ENCODE results near the gene TMEM131.

Gene TMEM131

DNA sequence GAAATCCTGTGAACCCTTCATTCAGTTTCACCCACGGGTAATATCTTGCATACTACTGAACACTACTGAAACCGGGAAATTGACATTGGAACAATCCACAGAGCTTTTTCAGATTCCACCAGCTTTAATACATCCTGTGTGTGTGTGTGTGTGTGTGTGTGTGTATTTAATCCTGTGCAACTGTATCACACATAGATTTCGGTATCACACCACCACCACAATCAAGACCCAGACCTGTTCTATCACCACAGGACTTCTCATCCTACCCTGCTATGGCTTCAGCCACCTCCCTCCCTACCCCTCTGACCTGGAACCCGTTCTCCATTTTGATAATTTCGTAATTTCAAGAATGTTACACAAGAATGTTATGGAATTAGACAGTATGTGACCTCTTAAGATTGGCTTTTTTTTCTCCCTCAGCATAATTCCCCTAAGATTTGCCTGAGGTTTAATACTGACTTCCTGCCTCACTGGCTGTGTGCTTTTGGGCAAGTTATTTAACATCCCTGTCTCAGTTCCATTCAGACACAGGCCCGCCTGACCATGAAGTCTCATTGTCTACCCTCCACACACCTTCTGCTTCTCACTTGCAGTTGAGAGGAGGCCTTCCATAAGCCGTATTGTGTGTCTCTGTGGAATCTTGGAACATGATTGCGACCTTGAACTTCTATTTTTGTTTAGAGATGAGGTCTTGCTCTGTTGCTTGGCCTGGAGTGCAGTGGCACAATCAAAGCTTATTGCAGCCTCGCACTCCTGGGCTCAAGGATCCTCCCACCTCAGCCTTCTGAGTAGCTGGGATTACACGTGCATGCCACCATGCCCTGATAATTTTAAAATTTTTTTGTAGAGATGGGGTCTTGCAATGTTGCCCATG, 14.4 kb upstream of the TMEM131 start:
- DNase-seq (ENCODE audit: low spot score), result no peak
- in situ Hi-C loops (cut with MboI; ENCODE audit: low pct_unique_long_range_greater_than_20kb, low sequenced_read_pairs, unreplicated experiment), result no loop called here
- TF ChIP-seq, protein P1, sequence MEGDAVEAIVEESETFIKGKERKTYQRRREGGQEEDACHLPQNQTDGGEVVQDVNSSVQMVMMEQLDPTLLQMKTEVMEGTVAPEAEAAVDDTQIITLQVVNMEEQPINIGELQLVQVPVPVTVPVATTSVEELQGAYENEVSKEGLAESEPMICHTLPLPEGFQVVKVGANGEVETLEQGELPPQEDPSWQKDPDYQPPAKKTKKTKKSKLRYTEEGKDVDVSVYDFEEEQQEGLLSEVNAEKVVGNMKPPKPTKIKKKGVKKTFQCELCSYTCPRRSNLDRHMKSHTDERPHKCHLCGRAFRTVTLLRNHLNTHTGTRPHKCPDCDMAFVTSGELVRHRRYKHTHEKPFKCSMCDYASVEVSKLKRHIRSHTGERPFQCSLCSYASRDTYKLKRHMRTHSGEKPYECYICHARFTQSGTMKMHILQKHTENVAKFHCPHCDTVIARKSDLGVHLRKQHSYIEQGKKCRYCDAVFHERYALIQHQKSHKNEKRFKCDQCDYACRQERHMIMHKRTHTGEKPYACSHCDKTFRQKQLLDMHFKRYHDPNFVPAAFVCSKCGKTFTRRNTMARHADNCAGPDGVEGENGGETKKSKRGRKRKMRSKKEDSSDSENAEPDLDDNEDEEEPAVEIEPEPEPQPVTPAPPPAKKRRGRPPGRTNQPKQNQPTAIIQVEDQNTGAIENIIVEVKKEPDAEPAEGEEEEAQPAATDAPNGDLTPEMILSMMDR (IDR thresholded peaks at IDR 0.05; ENCODE audit: extremely low read depth, insufficient read depth, missing control alignments), result no peak

DNA sequence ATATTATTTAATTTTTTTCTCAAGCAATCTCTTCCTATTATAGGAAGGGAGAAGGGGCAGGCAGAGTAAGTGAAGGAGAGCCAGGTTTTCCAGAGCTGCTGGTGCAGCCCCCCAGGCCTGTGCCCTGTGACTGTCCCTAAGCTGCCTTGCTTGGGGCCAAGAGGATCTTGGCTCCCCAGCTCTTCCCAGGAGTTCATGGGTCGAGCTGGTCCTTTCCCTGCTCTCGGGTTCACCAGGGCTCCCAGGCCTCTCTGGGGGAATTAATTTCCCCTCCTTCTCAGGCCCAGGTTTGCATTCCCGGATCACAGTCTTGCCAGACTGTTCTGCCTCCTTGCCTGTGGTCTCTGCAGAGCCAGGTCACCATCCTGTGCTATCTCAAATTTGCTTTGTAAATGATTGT, 12.7 kb upstream of the TMEM131 start:
- in situ Hi-C loops (cut with MboI; ENCODE audit: low pct_unique_long_range_greater_than_20kb, low sequenced_read_pairs, unreplicated experiment), result no loop called here
- no peak for DNase-seq (ENCODE audit: low spot score)
- TF ChIP-seq, protein P1 (IDR thresholded peaks at IDR 0.05; ENCODE audit: extremely low read depth, insufficient read depth, missing control alignments), result no peak

DNA sequence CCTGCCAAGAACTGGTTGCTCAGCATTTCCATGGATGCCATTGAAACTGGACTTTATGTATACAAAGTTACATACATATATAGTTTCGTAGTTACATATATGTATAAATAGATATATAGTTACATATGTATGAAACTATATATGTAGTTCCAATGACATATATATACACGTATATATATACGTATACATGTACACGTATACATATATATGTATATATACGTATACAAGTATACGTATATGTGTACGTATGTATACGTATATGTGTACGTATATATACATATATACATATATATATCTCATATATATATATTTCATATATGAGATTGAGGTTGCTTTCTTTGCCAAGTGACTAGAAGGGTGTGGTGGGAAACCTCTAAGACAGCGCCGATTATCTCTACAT, 10.6 kb upstream of the TMEM131 start:
- no peak for DNase-seq (ENCODE audit: low spot score)
- TF ChIP-seq, protein P1 (IDR thresholded peaks at IDR 0.05; ENCODE audit: extremely low read depth, insufficient read depth, missing control alignments), result no peak
- in situ Hi-C loops (cut with MboI; ENCODE audit: low pct_unique_long_range_greater_than_20kb, low sequenced_read_pairs, unreplicated experiment), result no loop called here

DNA sequence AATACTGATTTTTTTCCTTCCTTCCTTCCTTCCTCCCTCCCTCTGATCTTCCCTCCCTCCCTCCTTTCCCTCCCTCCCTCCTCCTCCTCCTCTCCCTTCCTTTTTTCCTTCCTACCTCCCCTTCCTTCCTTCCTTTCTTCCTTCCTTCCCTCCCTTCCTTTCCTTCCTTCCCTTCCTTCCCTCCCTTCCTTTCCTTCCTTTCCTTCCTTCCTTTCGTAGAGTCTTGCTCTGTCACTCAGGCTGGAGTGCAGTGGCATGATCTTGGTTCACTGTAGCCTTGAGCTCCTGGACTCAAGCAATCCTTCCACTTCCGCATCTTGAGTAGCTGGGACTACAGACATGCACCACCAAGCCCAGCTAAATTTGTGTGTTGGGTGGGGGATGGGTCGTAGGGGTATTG, 8.9 kb upstream of the TMEM131 start:
- in situ Hi-C loops (cut with MboI; ENCODE audit: low pct_unique_long_range_greater_than_20kb, low sequenced_read_pairs, unreplicated experiment), result no loop called here
- DNase-seq (ENCODE audit: low spot score), result no peak
- TF ChIP-seq, protein P1 (IDR thresholded peaks at IDR 0.05; ENCODE audit: extremely low read depth, insufficient read depth, missing control alignments), result no peak

DNA sequence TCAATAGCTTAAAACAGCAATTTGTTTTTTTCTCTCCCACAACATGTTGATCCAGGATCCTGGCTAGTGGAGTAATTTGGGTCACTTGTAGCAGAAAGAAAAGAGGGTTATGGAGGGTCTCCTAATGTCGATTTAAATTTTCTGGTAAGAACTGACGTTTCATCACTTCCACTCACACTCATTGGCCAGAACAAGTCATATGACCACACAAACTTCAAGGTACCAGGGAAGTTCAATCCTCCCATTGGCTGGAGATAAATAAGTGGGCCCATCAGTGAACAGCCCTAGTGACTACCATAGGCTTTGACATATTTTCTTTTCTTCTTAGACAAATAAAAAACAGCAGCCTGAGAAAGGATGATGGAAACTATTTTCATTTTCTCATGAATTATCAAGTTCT, 8.3 kb upstream of the TMEM131 start:
- TF ChIP-seq, protein P1 (IDR thresholded peaks at IDR 0.05; ENCODE audit: extremely low read depth, insufficient read depth, missing control alignments), result no peak
- no peak for DNase-seq (ENCODE audit: low spot score)
- in situ Hi-C loops (cut with MboI; ENCODE audit: low pct_unique_long_range_greater_than_20kb, low sequenced_read_pairs, unreplicated experiment), result no loop called here

DNA sequence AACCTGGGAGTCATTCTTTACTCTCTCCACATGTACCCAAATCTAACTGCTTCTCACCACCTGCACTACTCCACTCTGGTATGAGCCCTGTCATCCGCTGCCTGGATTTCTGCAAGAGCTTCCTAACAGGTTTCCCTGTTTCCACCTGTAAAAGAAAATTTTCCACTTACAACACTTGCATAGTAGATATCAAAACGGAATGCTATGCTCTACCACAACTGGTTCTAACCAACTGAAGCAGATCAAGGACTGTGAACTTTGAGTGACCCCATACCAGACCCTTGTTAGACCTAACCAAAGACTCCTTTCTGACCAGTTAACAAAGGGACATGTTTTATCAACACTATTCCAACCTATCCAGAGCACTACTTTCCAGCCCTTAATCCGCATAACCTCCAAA, 3.8 kb upstream of the TMEM131 start:
- no peak for DNase-seq (ENCODE audit: low spot score)
- TF ChIP-seq, protein P1 (IDR thresholded peaks at IDR 0.05; ENCODE audit: extremely low read depth, insufficient read depth, missing control alignments), result no peak
- in situ Hi-C loops (cut with MboI; ENCODE audit: low pct_unique_long_range_greater_than_20kb, low sequenced_read_pairs, unreplicated experiment), result no loop called here

All from GM13977 (cell line).